HEK293T (cell line): Measurements from ENCODE around the gene KCNN3.

Experiments used
- CTCF ChIA-PET: fragments of 350-600 bp; formaldehyde crosslinking; extraction: SDS; loops from one replicate; lab custom pipeline; 2021; ENCODE audit warnings: antibody characterized with exemption, inconsistent platforms; lab: Yijun Ruan, JAX
- POLR2A ChIA-PET: fragments of 350-600 bp; formaldehyde crosslinking; extraction: SDS; loops from one replicate; lab custom pipeline; 2020; ENCODE audit warnings: antibody characterized with exemption, inconsistent platforms; lab: Yijun Ruan, JAX
- DNase-seq: peaks from one replicate; pipeline ENCODE4 v3.0.0; 2012; ENCODE audit warnings: mixed read lengths; ENCODE audit errors: extremely low spot score
- ARNT ChIP-seq: fragments of 450-650 bp; IDR thresholded peaks from 2 replicates; pipeline ENCODE4 v1.6.1; 2017; ENCODE audit warnings: mild to moderate bottlenecking
- BHLHE40 ChIP-seq: fragments of 450-650 bp; IDR thresholded peaks from 2 replicates; pipeline ENCODE4 v1.6.1; 2016; ENCODE audit warnings: mild to moderate bottlenecking, moderate library complexity, borderline replicate concordance
- CTBP1 ChIP-seq: fragments of 450-650 bp; IDR thresholded peaks from 2 replicates; pipeline ENCODE4 v1.6.1; 2016; ENCODE audit warnings: borderline replicate concordance
- ELF4 ChIP-seq: fragments of 450-650 bp; IDR thresholded peaks from 2 replicates; pipeline ENCODE4 v1.6.1; 2017; ENCODE audit warnings: antibody characterized with exemption
- FOXA1 ChIP-seq: fragments of 450-650 bp; IDR thresholded peaks from 2 replicates; pipeline ENCODE4 v1.6.1; 2016; ENCODE audit warnings: mild to moderate bottlenecking
- FOXK2 ChIP-seq: fragments of 450-650 bp; IDR thresholded peaks from 2 replicates; pipeline ENCODE4 v1.6.1; 2016; ENCODE audit warnings: mild to moderate bottlenecking
- FOXM1 ChIP-seq: fragments of 450-650 bp; IDR thresholded peaks from 2 replicates; pipeline ENCODE4 v1.6.1; 2017; ENCODE audit warnings: mild to moderate bottlenecking, borderline replicate concordance
- HDGF ChIP-seq: fragments of 450-650 bp; IDR thresholded peaks from 2 replicates; pipeline ENCODE4 v1.6.1; 2017; ENCODE audit warnings: antibody characterized with exemption, borderline replicate concordance
- L3MBTL2 ChIP-seq: fragments of 450-650 bp; conservative IDR thresholded peaks from 2 replicates; pipeline ENCODE4 v1.6.1; 2016; ENCODE audit warnings: mild to moderate bottlenecking
- LEF1 ChIP-seq: fragments of 450-650 bp; IDR thresholded peaks from 2 replicates; pipeline ENCODE4 v1.6.1; 2017; ENCODE audit warnings: mild to moderate bottlenecking, borderline replicate concordance
- NFRKB ChIP-seq: fragments of 450-650 bp; IDR thresholded peaks from 2 replicates; pipeline ENCODE4 v1.6.1; 2016; ENCODE audit warnings: mild to moderate bottlenecking, moderate library complexity
- SP1 ChIP-seq: fragments of 450-650 bp; IDR thresholded peaks from 2 replicates; pipeline ENCODE4 v1.6.1; 2017
- SUZ12 ChIP-seq: fragments of 450-650 bp; IDR thresholded peaks from 2 replicates; pipeline ENCODE4 v1.6.1; 2016; ENCODE audit warnings: mild to moderate bottlenecking
- TARDBP ChIP-seq: fragments of 450-650 bp; IDR thresholded peaks from 2 replicates; pipeline ENCODE4 v1.6.1; 2016
- ZNF384 ChIP-seq: fragments of 450-650 bp; IDR thresholded peaks from 2 replicates; pipeline ENCODE4 v1.6.1; 2016
- TF ChIP-seq, protein P1 (sequence below): fragments of 450-650 bp; IDR thresholded peaks from 2 replicates; pipeline ENCODE4 v1.6.1; 2016

Gene KCNN3

DNA sequence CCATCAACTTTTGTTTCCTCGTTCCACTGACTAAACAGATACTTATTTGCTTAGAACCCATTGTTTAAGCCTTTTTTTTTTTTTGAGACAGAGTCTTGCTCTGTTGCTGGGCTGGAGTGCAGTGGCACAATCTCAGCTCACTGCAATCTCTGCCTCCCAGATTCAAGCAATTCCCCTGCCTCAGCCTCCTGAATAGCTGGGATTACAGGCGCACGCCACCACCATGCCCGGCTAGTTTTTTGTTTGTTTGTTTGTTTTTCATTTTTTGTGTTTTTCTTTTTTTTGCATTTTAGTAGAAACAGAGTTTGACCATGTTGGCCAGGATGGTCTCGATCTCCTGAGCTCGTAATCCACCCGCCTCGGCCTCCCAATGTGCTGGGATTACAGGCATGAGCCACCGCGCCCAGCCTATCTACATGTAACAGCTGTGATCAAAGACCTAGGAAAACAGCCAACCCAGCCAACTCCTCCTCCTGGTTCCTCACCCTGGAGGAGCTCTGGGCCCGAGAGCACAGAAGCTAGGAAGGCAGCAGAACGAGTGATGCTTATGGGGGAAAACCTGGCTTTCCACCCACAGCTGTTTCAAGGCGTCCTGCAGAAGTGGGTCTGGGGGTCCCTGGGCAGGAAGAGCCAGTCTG, 32.9 kb downstream of the KCNN3 start:
- DNase-seq: no peak
- POLR2A ChIA-PET: interaction anchor here (1.1 kb wide), 1 partner anchor 124 kb away, joined by 4 read pairs; no protein-coding TSS in a partner anchor
- TF ChIP-seq SP1 (no peak), ZNF384 (no peak), LEF1 (no peak), L3MBTL2 (no peak), TARDBP (no peak), FOXA1 (no peak), BHLHE40 (no peak), FOXM1 (no peak), ELF4 (no peak), SUZ12 (no peak)
- TF ChIP-seq, protein P1, sequence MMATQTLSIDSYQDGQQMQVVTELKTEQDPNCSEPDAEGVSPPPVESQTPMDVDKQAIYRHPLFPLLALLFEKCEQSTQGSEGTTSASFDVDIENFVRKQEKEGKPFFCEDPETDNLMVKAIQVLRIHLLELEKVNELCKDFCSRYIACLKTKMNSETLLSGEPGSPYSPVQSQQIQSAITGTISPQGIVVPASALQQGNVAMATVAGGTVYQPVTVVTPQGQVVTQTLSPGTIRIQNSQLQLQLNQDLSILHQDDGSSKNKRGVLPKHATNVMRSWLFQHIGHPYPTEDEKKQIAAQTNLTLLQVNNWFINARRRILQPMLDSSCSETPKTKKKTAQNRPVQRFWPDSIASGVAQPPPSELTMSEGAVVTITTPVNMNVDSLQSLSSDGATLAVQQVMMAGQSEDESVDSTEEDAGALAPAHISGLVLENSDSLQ: no peak
- CTCF ChIA-PET: interaction anchor here (0.7 kb wide), 1 partner anchor 76 kb away, joined by 3 read pairs; no protein-coding TSS in a partner anchor

DNA sequence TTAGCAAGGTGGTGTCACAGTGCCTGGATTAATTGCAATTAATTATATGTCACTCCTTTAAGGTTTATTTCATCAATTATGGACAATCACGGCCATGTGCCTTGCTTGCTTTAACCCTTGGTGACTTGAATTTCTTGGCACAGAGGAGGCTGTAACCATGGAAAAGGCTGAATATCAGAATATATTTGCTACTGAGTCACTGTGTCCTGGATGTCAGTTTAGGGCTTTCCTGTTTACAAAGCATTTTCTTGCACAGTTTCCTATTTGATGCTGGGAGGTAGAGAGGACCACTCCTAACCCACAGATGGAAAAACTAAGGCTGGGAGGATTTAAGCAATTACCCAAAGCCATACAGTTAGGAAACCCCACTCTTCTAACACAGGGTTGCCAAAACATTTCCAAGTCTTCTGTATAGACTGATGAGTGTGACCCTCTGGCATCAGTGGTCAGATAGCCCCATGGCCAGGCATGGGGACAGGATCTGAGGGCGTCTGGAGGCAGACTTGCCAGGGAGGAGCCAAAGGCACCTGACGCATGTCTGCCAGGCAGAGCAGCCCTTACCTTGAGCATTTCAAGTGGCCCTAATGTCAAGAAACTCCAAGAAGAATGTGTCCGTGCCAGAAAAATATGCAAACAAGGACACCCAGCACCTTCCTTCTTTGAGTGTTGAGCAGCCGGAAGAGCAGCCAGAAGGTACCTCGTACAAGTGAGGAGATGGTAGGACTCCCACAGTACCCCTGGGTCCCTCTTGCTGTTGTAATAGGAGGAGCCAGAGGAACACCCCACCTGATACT, 34.4 kb downstream of the KCNN3 start:
- CTCF ChIA-PET: no interaction called here
- no peak for DNase-seq
- POLR2A ChIA-PET: no interaction called here
- TF ChIP-seq HDGF: no peak

GRCh38 chr1:154833841-154834240, 36.2 kb downstream of the KCNN3 start:
- ChIA-PET POLR2A (no interaction called here), CTCF (interaction anchor here (0.6 kb wide), 1 partner anchor 470 kb away, joined by 3 read pairs; no protein-coding TSS in a partner anchor)
- TF ChIP-seq LEF1: no peak
- TF ChIP-seq FOXK2: no peak
- DNase-seq: no peak

- CTCF ChIA-PET: interaction anchor here (0.6 kb wide), 1 partner anchor 469 kb away, joined by 3 read pairs; no protein-coding TSS in a partner anchor
- POLR2A ChIA-PET: no interaction called here
- no peak for TF ChIP-seq TARDBP
- TF ChIP-seq ZNF384: no peak
- no peak for TF ChIP-seq SUZ12
- TF ChIP-seq LEF1: no peak
- TF ChIP-seq CTBP1: no peak
- TF ChIP-seq, protein P1: no peak
- TF ChIP-seq BHLHE40: no peak
- no peak for TF ChIP-seq FOXM1
- no peak for TF ChIP-seq L3MBTL2
- TF ChIP-seq FOXK2: no peak
- no peak for DNase-seq
Observed at GRCh38 chr1:154833209-154833608, 36.9 kb downstream of the KCNN3 start.

DNA sequence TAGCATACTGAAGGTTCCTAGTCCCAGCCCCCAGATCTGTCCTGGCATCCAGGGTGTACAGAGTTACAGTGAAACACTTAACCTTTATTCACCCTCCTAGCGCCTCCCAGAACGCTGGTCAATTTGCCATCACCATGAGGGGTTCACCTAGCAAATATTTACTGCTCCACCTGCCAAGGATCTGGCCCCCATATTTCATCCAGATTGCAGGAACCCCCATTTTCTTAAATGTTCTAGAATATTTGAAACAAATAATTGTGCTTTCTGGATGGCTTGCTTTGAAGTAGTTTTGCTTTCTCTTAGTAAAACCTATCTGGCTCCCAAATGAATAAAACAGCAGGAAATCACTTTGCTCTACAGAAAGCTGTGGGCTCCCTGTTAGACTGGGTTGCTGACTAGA, 37.7 kb downstream of the KCNN3 start:
- POLR2A ChIA-PET: no interaction called here
- CTCF ChIA-PET: no interaction called here
- TF ChIP-seq ARNT: no peak
- no peak for TF ChIP-seq L3MBTL2
- no peak for TF ChIP-seq LEF1
- no peak for TF ChIP-seq SUZ12
- no peak for TF ChIP-seq ZNF384
- TF ChIP-seq CTBP1: no peak
- no peak for TF ChIP-seq ELF4
- TF ChIP-seq BHLHE40: no peak
- DNase-seq: no peak

GRCh38 chr1:154831462-154831861, 38.6 kb downstream of the KCNN3 start:
- ChIA-PET CTCF (no interaction called here), POLR2A (no interaction called here)
- TF ChIP-seq LEF1 (no peak), SP1 (no peak), SUZ12 (no peak), BHLHE40 (no peak), HDGF (no peak), CTBP1 (no peak), NFRKB (no peak), FOXK2 (no peak), L3MBTL2 (no peak), ZNF384 (no peak), ARNT (no peak), ELF4 (no peak), FOXA1 (no peak)
- TF ChIP-seq, protein P1: no peak
- no peak for DNase-seq
